Upper lobe of right lung (tissue), 1 donor: ENCODE measurements around the gene EIF3L. TPM values are rescaled to one million over a fixed set of nuclear protein-coding genes. Genes with fewer than 3 reads are reported as not detected.
"Not testable (repeated sequence)": the region's sequence is repeated elsewhere in the genome, so short reads cannot be mapped to it uniquely, and the experiment has no call there.

Experiments
- ATAC-seq: fragments of 200-7000 bp; cut with Tn5 transposase; one replicate; pipeline ENCODE4 v1.9.1; 2020; ENCODE audit warnings: mild to moderate bottlenecking, moderate library complexity
- DNase-seq: peaks from one replicate; pipeline ENCODE4 v3.0.0-alpha.2; 2020
- H3K27ac ChIP-seq: fragments of 200-600 bp; one replicate; pipeline ENCODE4 v1.8.0; 2022
- H3K27me3 ChIP-seq: fragments of 200-600 bp; one replicate; pipeline ENCODE4 v1.8.0; 2022; ENCODE audit warnings: mild to moderate bottlenecking
- H3K36me3 ChIP-seq: fragments of 200-600 bp; one replicate; pipeline ENCODE4 v1.8.0; 2022
- H3K4me1 ChIP-seq: fragments of 200-600 bp; one replicate; pipeline ENCODE4 v1.8.0; 2022
- H3K4me3 ChIP-seq: fragments of 200-600 bp; one replicate; pipeline ENCODE4 v1.8.0; 2022; ENCODE audit warnings: mild to moderate bottlenecking
- H3K9me3 ChIP-seq: fragments of 200-600 bp; one replicate; pipeline ENCODE4 v1.8.0; 2022
- intact Hi-C: fragments of 100-400 bp; cut with DNase I; formaldehyde crosslinking; loops from one replicate; pipeline ENCODE4 v1.11.0; 2022
- long read RNA-seq: library from polyadenylated mRNA; unstranded; transcript quantifications from one replicate; pipeline ENCODE4 v2.0.0, GENCODE V29; 2021
- total RNA-seq: library from RNA; stranded (reverse); fragmentation: NEBNext Ultra II Directional; extraction: Animal tissue kit (Norgen Biotek cat#: 25700); gene quantifications from one replicate; pipeline ENCODE4 v1.2.1, GENCODE V29; 2021
- TF ChIP-seq, protein P1 (sequence below): fragments of 200-600 bp; IDR thresholded peaks from one replicate; pipeline ENCODE4 v1.8.0; 2022; ENCODE audit warnings: antibody characterized with exemption
- donor health status: DM: no; HTN: yes; CAD: no; lungs with severe emphysema.

The EIF3L gene
- total RNA-seq: 369 TPM
- long read RNA-seq, transcript EIF3L-203 (13 exons, 3,220 nt): major isoform, 391 of 443 reads
- long read RNA-seq, partial matches to known transcripts: 27 of 443 reads
- long read RNA-seq, other reads (novel, unspliced or antisense): 25 of 443 reads

GRCh38 chr22:37849089-37849751 lies at the start of gene EIF3L:
Gene EIF3L, plus strand, starts transcription at chr22:37849419. Its CDS starts 31 bp downstream, at chr22:37849450.
- intact Hi-C loops: no loop called here
- TF ChIP-seq, protein P1, sequence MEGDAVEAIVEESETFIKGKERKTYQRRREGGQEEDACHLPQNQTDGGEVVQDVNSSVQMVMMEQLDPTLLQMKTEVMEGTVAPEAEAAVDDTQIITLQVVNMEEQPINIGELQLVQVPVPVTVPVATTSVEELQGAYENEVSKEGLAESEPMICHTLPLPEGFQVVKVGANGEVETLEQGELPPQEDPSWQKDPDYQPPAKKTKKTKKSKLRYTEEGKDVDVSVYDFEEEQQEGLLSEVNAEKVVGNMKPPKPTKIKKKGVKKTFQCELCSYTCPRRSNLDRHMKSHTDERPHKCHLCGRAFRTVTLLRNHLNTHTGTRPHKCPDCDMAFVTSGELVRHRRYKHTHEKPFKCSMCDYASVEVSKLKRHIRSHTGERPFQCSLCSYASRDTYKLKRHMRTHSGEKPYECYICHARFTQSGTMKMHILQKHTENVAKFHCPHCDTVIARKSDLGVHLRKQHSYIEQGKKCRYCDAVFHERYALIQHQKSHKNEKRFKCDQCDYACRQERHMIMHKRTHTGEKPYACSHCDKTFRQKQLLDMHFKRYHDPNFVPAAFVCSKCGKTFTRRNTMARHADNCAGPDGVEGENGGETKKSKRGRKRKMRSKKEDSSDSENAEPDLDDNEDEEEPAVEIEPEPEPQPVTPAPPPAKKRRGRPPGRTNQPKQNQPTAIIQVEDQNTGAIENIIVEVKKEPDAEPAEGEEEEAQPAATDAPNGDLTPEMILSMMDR: no peak
- peak within 1 kb of the TSS; percentile 92 for H3K27ac ChIP-seq
- peaks cover 14% of the 10 kb centered on the region for H3K4me1 ChIP-seq
- H3K9me3 ChIP-seq: no peaks in the 10 kb centered on the region
- peak within 1 kb of the TSS; percentile 66 for H3K4me3 ChIP-seq
- ATAC-seq: peak; percentile 93
- DNase-seq: peak; percentile 95
- no peaks in the 10 kb centered on the region for H3K27me3 ChIP-seq
- H3K36me3 ChIP-seq: peaks cover 37% of the 10 kb centered on the region

- ATAC-seq, H3K9me3 ChIP-seq, H3K27me3 ChIP-seq, DNase-seq, H3K36me3 ChIP-seq, H3K27ac ChIP-seq, H3K4me1 ChIP-seq, intact Hi-C loops, H3K4me3 ChIP-seq: not testable (repeated sequence)
Measured at GRCh38 chr22:37799979-37800378, 49.2 kb upstream of the EIF3L start.

DNA sequence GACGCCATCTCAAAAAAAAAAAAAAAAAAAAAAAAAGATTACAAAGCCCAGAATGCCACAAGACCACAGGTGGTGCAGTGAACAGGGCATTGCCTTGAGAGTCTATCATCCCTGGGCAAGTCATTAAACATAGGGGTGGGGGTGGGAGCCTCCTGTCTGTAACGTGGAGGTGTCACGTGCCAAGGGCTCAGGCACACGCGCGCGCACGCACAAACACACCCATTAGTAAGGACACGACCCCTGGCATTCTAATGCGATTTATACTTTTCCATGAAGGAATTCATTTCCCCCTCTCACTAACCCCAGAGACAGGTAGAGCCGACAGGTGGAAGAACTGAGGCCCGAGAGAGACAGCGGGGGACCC lies 47.3 kb upstream of the EIF3L start:
- intact Hi-C loops: no loop called here
- no peak for DNase-seq
- TF ChIP-seq, protein P1: no peak
- H3K27me3 ChIP-seq: no peaks in the 10 kb centered on the region
- no peaks in the 10 kb centered on the region for H3K36me3 ChIP-seq
- H3K27ac ChIP-seq: peak overlapping the region; percentile 77
- no peaks in the 10 kb centered on the region for H3K9me3 ChIP-seq
- peak; percentile 0 for ATAC-seq
- H3K4me3 ChIP-seq: peak overlapping the region; percentile 70
- peaks cover 22% of the 10 kb centered on the region for H3K4me1 ChIP-seq

DNA sequence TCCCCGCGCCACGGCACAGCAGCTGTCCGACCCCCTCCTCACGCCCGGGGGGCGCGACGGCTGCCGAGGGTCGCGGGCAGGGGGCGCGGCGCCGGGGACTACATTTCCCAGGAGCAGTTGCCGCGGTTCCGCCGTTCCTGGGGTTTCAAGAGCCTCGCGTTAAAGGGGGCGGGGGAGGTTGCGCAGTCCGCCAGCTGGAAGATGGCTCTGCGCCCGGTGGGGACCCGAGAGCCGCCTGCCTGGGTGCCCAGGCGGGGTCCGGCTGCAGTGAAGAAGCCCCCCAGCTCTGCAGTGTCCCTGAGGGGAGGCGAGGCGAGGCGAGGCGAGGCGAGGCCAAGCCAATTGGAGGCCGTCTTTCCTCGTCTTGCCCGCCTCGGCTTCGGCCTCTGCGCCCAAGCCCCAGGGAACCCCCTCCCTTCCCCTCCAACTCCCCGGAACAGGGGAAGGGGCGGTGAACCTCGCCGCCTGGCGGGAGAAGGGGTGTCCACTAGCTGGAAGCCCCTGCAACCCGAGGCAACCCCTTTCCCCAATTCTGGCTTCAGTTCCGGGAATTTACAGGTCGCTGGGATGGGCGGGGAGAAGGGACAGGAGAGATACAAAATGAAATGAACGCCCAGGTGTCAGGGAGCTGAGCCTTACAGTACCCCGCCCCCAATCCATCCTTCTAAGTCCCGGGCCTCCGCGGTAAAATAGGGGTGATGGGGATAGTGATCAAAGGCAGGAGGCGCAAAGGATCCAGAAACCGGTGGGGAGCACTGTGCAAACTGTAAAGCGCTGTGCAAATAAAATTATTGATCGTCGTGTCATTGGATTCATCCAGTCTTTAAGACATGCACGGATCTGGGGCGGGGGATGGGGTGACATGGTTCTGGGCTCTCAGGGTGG lies 46.7 kb upstream of the EIF3L start:
- H3K4me3 ChIP-seq: peak overlapping the region; percentile 70
- intact Hi-C loops: no loop called here
- ATAC-seq: peak; percentile 58
- no peaks in the 10 kb centered on the region for H3K9me3 ChIP-seq
- H3K36me3 ChIP-seq: no peaks in the 10 kb centered on the region
- TF ChIP-seq, protein P1: no peak
- H3K27ac ChIP-seq: peak overlapping the region; percentile 77
- peaks cover 26% of the 10 kb centered on the region for H3K4me1 ChIP-seq
- H3K27me3 ChIP-seq: no peaks in the 10 kb centered on the region
- peak; percentile 86 for DNase-seq

GRCh38 chr22:37803195-37803638 lies 46.0 kb upstream of the EIF3L start:
- Histone ChIP-seq H3K27me3 (no peaks in the 10 kb centered on the region), H3K4me1 (peaks cover 27% of the 10 kb centered on the region), H3K36me3 (no peaks in the 10 kb centered on the region), H3K9me3 (no peaks in the 10 kb centered on the region), H3K27ac (no peak overlapping the region), H3K4me3 (no peak overlapping the region)
- no peak for DNase-seq
- TF ChIP-seq, protein P1: no peak
- intact Hi-C loops: no loop called here
- no peak for ATAC-seq
